Transverse colon (tissue), 4 donors: ENCODE results near the gene ME1. TPM values are rescaled to one million over a fixed set of nuclear protein-coding genes. Genes with fewer than 3 reads are reported as not detected.

Experiments
- DNase-seq: peaks from one replicate; pipeline ENCODE4 v3.0.0-alpha.2; 2019
- H3K27ac ChIP-seq, 4 donors: fragments of 200-600 bp; sonication (generic); 2 replicates each; pipeline ENCODE4 v1.5.1; 2016 to 2018; ENCODE audit warnings: inconsistent platforms in 4 of 4
- H3K27me3 ChIP-seq: fragments of 200-600 bp; sonication (generic); 2 replicates; pipeline ENCODE4 v1.5.1; 2017; ENCODE audit warnings: inconsistent platforms
- H3K36me3 ChIP-seq, 4 donors: fragments of 200-600 bp; sonication (generic); 2 replicates each; pipeline ENCODE4 v1.5.1; 2017 to 2019; ENCODE audit warnings: inconsistent platforms in 4 of 4
- H3K4me1 ChIP-seq, 4 donors: fragments of 200-600 bp; sonication (generic); 2 replicates each; pipeline ENCODE4 v1.5.1; 2017 to 2020; ENCODE audit warnings: inconsistent platforms in 4 of 4
- H3K4me3 ChIP-seq, 4 donors: fragments of 200-600 bp; sonication (generic); 1 replicate in 1 of 4; 2 replicates in 3 of 4; pipeline versions ENCODE4 v1.5.1 to v1.6.1; 2017 to 2019; ENCODE audit warnings: inconsistent platforms in 4 of 4
- H3K9me3 ChIP-seq, 2 donors: fragments of 200-600 bp; sonication (generic); 2 replicates each; pipeline ENCODE4 v1.5.1; 2017 to 2019; ENCODE audit warnings: inconsistent platforms in 2 of 2
- CTCF ChIP-seq, 5 experiments: fragments of 200-600 bp in 3 of 5; fragments of 450-650 bp in 2 of 5; sonication (generic) in 3 of 5; IDR thresholded peaks; 1 replicate in 2 of 5; 2 replicates in 3 of 5; pipeline ENCODE4 v1.5.1; 2016 to 2017; ENCODE audit warnings: antibody characterized with exemption in 5 of 5, inconsistent platforms in 3 of 5, mild to moderate bottlenecking in 2 of 5, moderate library complexity in 1 of 5
- EP300 ChIP-seq: sonication (generic); formaldehyde crosslinking; IDR thresholded peaks from one replicate; pipeline ENCODE4 v1.6.1; 2017; ENCODE audit warnings: antibody characterized with exemption, low read depth
- POLR2A ChIP-seq: fragments of 450-650 bp; IDR thresholded peaks from one replicate; pipeline ENCODE4 v1.6.1; 2016; ENCODE audit warnings: antibody characterized with exemption, mild to moderate bottlenecking, moderate library complexity
- POLR2AphosphoS5 ChIP-seq, 3 donors: sonication (generic); formaldehyde crosslinking; IDR thresholded peaks; one replicate each; pipeline ENCODE4 v1.6.1; 2016; ENCODE audit warnings: antibody characterized with exemption in 3 of 3
- WGBS, 2 donors: methylation state at CpG; one replicate each; pipeline ENCODE4 v1.1.5; 2018; ENCODE audit warnings: low coverage in 1 of 2; 5-methylcytosine and 5-hydroxymethylcytosine counted together
- in situ Hi-C, 4 donors: fragments of 200-750 bp; cut with MboI; loops; one replicate each; pipeline versions ENCODE4 v1.15.0 to v1.15.1; 2017; ENCODE audit warnings: low sequenced_read_pairs in 3 of 4, low pct_ligation_motif_present in 1 of 4, low pct_unique_long_range_greater_than_20kb in 1 of 4
- intact Hi-C: fragments of 100-400 bp; cut with DNase I; formaldehyde crosslinking; loops from one replicate; pipeline ENCODE4 v1.15.1; 2023; ENCODE audit warnings: low total_unique reads
- total RNA-seq, 4 donors: library from RNA; depleted of rRNA; stranded (reverse); fragments of >200 nt; gene quantifications; one replicate each; pipeline ENCODE4 v1.1.0, GENCODE V29; 2016

The ME1 gene
- total RNA-seq, 4 donors from 2014 or later = 1.9 to 36.6 (median 6.0) TPM

GRCh38 chr6:83474309-83474708 lies 43.5 kb upstream of the ME1 start:
- in situ Hi-C loops (no loop called here), intact Hi-C loops (no loop called here)
- Histone ChIP-seq H3K27me3 (no peaks in the 10 kb centered on the region), H3K4me3 (no peak overlapping the region), H3K36me3 (no peaks in the 10 kb centered on the region), H3K27ac (no peak overlapping the region), H3K9me3 (no peaks in the 10 kb centered on the region), H3K4me1 (peaks cover 0 to 7% (median 2%) of the 10 kb centered on the region in 4 donors)
- DNase-seq = peak; percentile 11
- WGBS, 2 donors = 31 to 33% methylated on average over 4 of the region's 4 CpGs
- TF ChIP-seq POLR2A (no peak), CTCF (IDR thresholded peaks at IDR 0.05) (no peak), POLR2AphosphoS5 (IDR thresholded peaks at IDR 0.05) (no peak), EP300 (no peak)

- no peak overlapping the region for H3K4me3 ChIP-seq
- WGBS, 2 donors = 71 to 83% methylated on average over 1 to 2 of the region's 2 CpGs
- intact Hi-C loops (no loop called here), in situ Hi-C loops (no loop called here)
- no peak for DNase-seq
- peaks cover 0 to 7% (median 2%) of the 10 kb centered on the region in 4 donors for H3K4me1 ChIP-seq
- TF ChIP-seq POLR2AphosphoS5 (IDR thresholded peaks at IDR 0.05) = no peak
- TF ChIP-seq CTCF (IDR thresholded peaks at IDR 0.05) = no peak
- TF ChIP-seq EP300 = no peak
- no peak for TF ChIP-seq POLR2A
- no peaks in the 10 kb centered on the region for H3K9me3 ChIP-seq
- no peaks in the 10 kb centered on the region for H3K27me3 ChIP-seq
- H3K27ac ChIP-seq = no peak overlapping the region
- H3K36me3 ChIP-seq = no peaks in the 10 kb centered on the region
Observed at GRCh38 chr6:83472767-83473166, 41.9 kb upstream of the ME1 start.

- TF ChIP-seq EP300 (no peak), CTCF (IDR thresholded peaks at IDR 0.05) (no peak)
- peaks cover 0 to 7% (median 3%) of the 10 kb centered on the region in 4 donors for H3K4me1 ChIP-seq
- 92% methylated on average over 3 of the region's 3 CpGs; no CpG with 5 or more reads in 1 of the 2 donors for WGBS, 2 donors
- no peak overlapping the region for H3K4me3 ChIP-seq
- intact Hi-C loops = no loop called here
- no peak for DNase-seq
- H3K36me3 ChIP-seq = no peaks in the 10 kb centered on the region
- H3K9me3 ChIP-seq = no peaks in the 10 kb centered on the region
- no peaks in the 10 kb centered on the region for H3K27me3 ChIP-seq
- H3K27ac ChIP-seq = no peak overlapping the region
- in situ Hi-C loops = no loop called here
Observed at GRCh38 chr6:83470587-83470986, 39.7 kb upstream of the ME1 start.

GRCh38 chr6:83470001-83470400 lies 39.1 kb upstream of the ME1 start:
- Histone ChIP-seq H3K9me3 (no peaks in the 10 kb centered on the region), H3K4me1 (peaks cover 0 to 9% (median 7%) of the 10 kb centered on the region in 4 donors), H3K27ac (no peak overlapping the region), H3K27me3 (no peaks in the 10 kb centered on the region), H3K36me3 (no peaks in the 10 kb centered on the region), H3K4me3 (no peak overlapping the region)
- 69 to 75% methylated on average over 4 of the region's 4 CpGs for WGBS, 2 donors
- no peak for TF ChIP-seq EP300
- TF ChIP-seq POLR2A = no peak
- no peak for TF ChIP-seq POLR2AphosphoS5 (IDR thresholded peaks at IDR 0.05)
- TF ChIP-seq CTCF (IDR thresholded peaks at IDR 0.05) = no peak
- DNase-seq = no peak
- in situ Hi-C loops (no loop called here), intact Hi-C loops (no loop called here)
